ENCODE measurements around the gene OSMR. TPM values are rescaled to one million over a fixed set of nuclear protein-coding genes. Genes with fewer than 3 reads are reported as not detected.

Gene OSMR
- total RNA-seq, 1 experiment from 2014 or later, result 1.6 TPM

- Histone ChIP-seq H4K20me1 (ENCODE audit: control insufficient read depth, insufficient read depth, insufficient read length) (no peaks in the 10 kb centered on the region), H4K91ac (ENCODE audit: insufficient read length, low read depth, low read length) (no peak overlapping the region), H3K4me1 (ENCODE audit: insufficient read depth, low read length) (no peaks in the 10 kb centered on the region), H3K56ac (ENCODE audit: insufficient read length, low read depth, low read length) (no peak overlapping the region), H2BK120ac (ENCODE audit: low read depth, low read length, poor library complexity, severe bottlenecking) (no peak overlapping the region), H2BK12ac (ENCODE audit: insufficient read length, low read depth, low read length) (no peak overlapping the region), H3K23ac (ENCODE audit: insufficient read length, low read depth, low read length) (no peak overlapping the region), H2BK20ac (ENCODE audit: low read depth, low read length, poor library complexity, severe bottlenecking) (no peak overlapping the region), H2AK5ac (ENCODE audit: insufficient read length, low read length) (no peak overlapping the region), H3K79me2 (ENCODE audit: insufficient read depth, low read length) (no peaks in the 10 kb centered on the region), H3K27ac (ENCODE audit: insufficient read length, low read depth, low read length) (no peak overlapping the region), H3K4me2 (ENCODE audit: insufficient read depth, insufficient read length, low read length) (no peak overlapping the region), H2BK5ac (ENCODE audit: insufficient read length, low read length) (no peak overlapping the region), H3K79me1 (ENCODE audit: insufficient read depth, low read depth, low read length, poor library complexity, severe bottlenecking) (no peaks in the 10 kb centered on the region), H3K27me3 (ENCODE audit: insufficient read depth, low read length) (no peaks in the 10 kb centered on the region), H2AFZ (ENCODE audit: low read length) (no peak overlapping the region), H3K18ac (ENCODE audit: insufficient read length, low read depth, low read length) (no peak overlapping the region), H2BK15ac (ENCODE audit: low read depth, low read length) (no peak overlapping the region), H3K14ac (ENCODE audit: insufficient read depth, low read length) (no peak overlapping the region), H3T11ph (ENCODE audit: low read length) (no peak overlapping the region), H3K9ac (ENCODE audit: extremely low read depth, insufficient read length, low read length) (no peak overlapping the region), H3K9me3 (ENCODE audit: control insufficient read depth, low read depth, low read length) (no peaks in the 10 kb centered on the region), H4K5ac (ENCODE audit: insufficient read length, low read depth, low read length) (no peak overlapping the region), H3K23me2 (ENCODE audit: insufficient read length, low read depth, low read length, poor library complexity, severe bottlenecking) (no peaks in the 10 kb centered on the region), H3K4ac (ENCODE audit: low read depth, low read length) (no peak overlapping the region), H4K8ac (replicated peaks; ENCODE audit: insufficient read length, low read depth, low read length) (no peak overlapping the region)
- H3K36me3 Mint-ChIP-seq (ENCODE audit: insufficient read depth in 1 of 3, low read depth in 3 of 3), result peaks cover 0 to 5% (median 2%) of the 10 kb centered on the region in 3 experiments; a peak in 1 of 7 replicates
- TF ChIP-seq CTCF (conservative IDR thresholded peaks at IDR 0.05), result no peak
- no peaks in the 10 kb centered on the region for H3K27me3 Mint-ChIP-seq (ENCODE audit: low read depth)
- no peak overlapping the region for H3K27ac Mint-ChIP-seq
- peaks cover under 1% of the 10 kb centered on the region in 2 experiments; a peak in 2 of 4 replicates for H3K4me1 Mint-ChIP-seq
- H3K4me3 Mint-ChIP-seq, result no peak overlapping the region
- peaks cover 15 to 17% of the 10 kb centered on the region in 2 experiments; a peak in 3 of 5 replicates for H3K9me3 Mint-ChIP-seq
- no peak for DNase-seq
- WGBS (ENCODE audit: extremely low coverage, insufficient read length, low lambda C conversion rate), result no CpG with 5 or more reads among the region's 20 CpGs
Observed at GRCh38 chr5:38821679-38822078, 24.1 kb upstream of the OSMR start.

All from H9 (cell line).